HCT116 (cell line): Measurements from ENCODE around the gene POR. TPM values are rescaled to one million over a fixed set of nuclear protein-coding genes. Genes with fewer than 3 reads are reported as not detected.
"Not testable (repeated sequence)": the region's sequence is repeated elsewhere in the genome, so short reads cannot be mapped to it uniquely, and the experiment has no call there.

Source experiments
- ATAC-seq: fragments of 200-7000 bp; cut with Tn5 transposase; 2 replicates; pipeline ENCODE4 v1.9.1; 2020; ENCODE audit warnings: mild to moderate bottlenecking, moderate library complexity
- BruUV-seq: library from RNA; stranded (reverse); fragments of 400-500 nt; replicated peaks from 2 replicates; lab custom pipeline; 2021; lab: Mats Ljungman, UMichigan
- CTCF ChIA-PET: fragments of 300-600 bp; sonication (Branson Sonifier 250); formaldehyde crosslinking; loops from one replicate; lab custom pipeline; 2021; ENCODE audit warnings: antibody characterized with exemption; lab: Charles Lee
- POLR2A ChIA-PET: fragments of 300-600, 350-600 bp; sonication (Branson Sonifier 250); formaldehyde crosslinking; loops from one replicate; lab custom pipeline; 2021; ENCODE audit warnings: antibody characterized with exemption; lab: Charles Lee
- RAD21 ChIA-PET, 2 experiments: fragments of 300-600 bp; sonication (Branson Sonifier 250); formaldehyde crosslinking; loops; one replicate each; lab custom pipeline; 2023; ENCODE audit warnings: low total read pairs in 2 of 2; ENCODE audit not compliant: uncharacterized antibody in 2 of 2, unreplicated experiment in 2 of 2, low non-redundant PET in 1 of 2; lab: Charles Lee
- DNase-seq: peaks from one replicate; pipeline ENCODE4 v3.0.0-alpha.2; 2010; ENCODE audit warnings: low read depth, low spot score
- H2AFZ ChIP-seq: fragments of 200-600 bp; shearing (Covaris generic), sonication (generic); 2 replicates; pipeline ENCODE4 v1.6.1; 2017; ENCODE audit warnings: low read depth, mixed run types, mixed read lengths, antibody characterized with exemption, low read length; ENCODE audit not compliant: poor library complexity, severe bottlenecking
- H3K27ac ChIP-seq: 2 replicates; pipeline ENCODE4 v1.5.1; 2012; ENCODE audit warnings: low read depth, low read length
- H3K27me3 ChIP-seq: fragments of 200-600 bp; sonication (generic); 2 replicates; pipeline ENCODE4 v1.6.1; 2016; ENCODE audit warnings: mixed run types, low read length, mixed read lengths; ENCODE audit not compliant: insufficient read depth
- H3K36me3 ChIP-seq, 2 experiments: fragments of 200-500 bp in 1 of 2; fragments of 200-600 bp in 1 of 2; sonication (Bioruptor generic) in 1 of 2; sonication (generic) in 1 of 2; 2 replicates each; pipeline versions ENCODE4 v1.5.1 to v1.6.1; 2014 to 2016; ENCODE audit warnings: low read length in 2 of 2, inconsistent platforms in 1 of 2, mixed read lengths in 1 of 2, mixed run types in 1 of 2; ENCODE audit not compliant: insufficient read depth in 2 of 2, control insufficient read depth in 1 of 2
- H3K4me1 ChIP-seq, 2 experiments: fragments of 200-600 bp in 1 of 2; sonication (generic) in 1 of 2; 2 replicates each; pipeline versions ENCODE4 v1.5.1 to v1.6.1; 2012 to 2017; ENCODE audit warnings: low read length in 2 of 2, inconsistent platforms in 1 of 2, mild to moderate bottlenecking in 1 of 2, mixed read lengths in 1 of 2, mixed run types in 1 of 2, moderate library complexity in 1 of 2; ENCODE audit not compliant: insufficient read depth in 2 of 2, control insufficient read depth in 1 of 2
- H3K4me2 ChIP-seq: fragments of 200-600 bp; sonication (generic); 2 replicates; pipeline ENCODE4 v1.6.1; 2017; ENCODE audit warnings: mixed run types, low read length, mixed read lengths
- H3K4me3 ChIP-seq, 2 experiments: fragments of 200-600 bp in 1 of 2; sonication (generic) in 1 of 2; replicated peaks in 1 of 2; 2 replicates each; pipeline ENCODE4 v1.5.1; 2011 to 2016; ENCODE audit warnings: low read length in 2 of 2, control low read depth in 1 of 2, low read depth in 1 of 2, mild to moderate bottlenecking in 1 of 2, mixed read lengths in 1 of 2, mixed run types in 1 of 2
- H3K79me2 ChIP-seq: fragments of 200-600 bp; sonication (generic); 2 replicates; pipeline ENCODE4 v1.6.1; 2017; ENCODE audit warnings: mild to moderate bottlenecking, mixed run types, low read length, moderate library complexity, mixed read lengths; ENCODE audit not compliant: insufficient read depth
- H3K9ac ChIP-seq: fragments of 200-600 bp; sonication (generic); 2 replicates; pipeline ENCODE4 v1.6.1; 2016; ENCODE audit warnings: low read length, mixed read lengths
- H3K9me2 ChIP-seq: fragments of 200-600 bp; sonication (generic), shearing (Covaris generic); 2 replicates; pipeline ENCODE4 v1.6.1; 2017; ENCODE audit warnings: mixed run types, mild to moderate bottlenecking, moderate library complexity; ENCODE audit not compliant: insufficient read depth
- H3K9me3 ChIP-seq, 2 experiments: fragments of 200-500 bp in 1 of 2; fragments of 200-600 bp in 1 of 2; sonication (Bioruptor generic) in 1 of 2; sonication (generic) in 1 of 2; 2 replicates each; pipeline ENCODE4 v1.6.1; 2014 to 2017; ENCODE audit warnings: low read length in 2 of 2, mixed read lengths in 2 of 2, inconsistent platforms in 1 of 2, low read depth in 1 of 2, mild to moderate bottlenecking in 1 of 2, mixed run types in 1 of 2, moderate library complexity in 1 of 2; ENCODE audit not compliant: control insufficient read depth in 1 of 2, insufficient read depth in 1 of 2
- H4K20me1 ChIP-seq: fragments of 200-600 bp; sonication (generic), shearing (Covaris generic); 2 replicates; pipeline ENCODE4 v1.6.1; 2017; ENCODE audit warnings: mixed run types, mild to moderate bottlenecking, moderate library complexity; ENCODE audit not compliant: insufficient read depth
- CBX3 ChIP-seq: IDR thresholded peaks from 2 replicates; pipeline ENCODE4 v1.6.1; 2012; ENCODE audit warnings: low read depth
- POLR2A ChIP-seq: IDR thresholded peaks from 2 replicates; pipeline ENCODE4 v1.7.0; 2011; ENCODE audit warnings: borderline replicate concordance; ENCODE audit not compliant: insufficient read depth, insufficient read length; ENCODE audit errors: extremely low read depth
- intact Hi-C: fragments of 100-400 bp; cut with micrococcal nuclease; formaldehyde crosslinking; loops from 2 replicates; pipeline ENCODE4 v1.10.0; 2022
- total RNA-seq: library from RNA; stranded (reverse); gene quantifications from one replicate; pipeline ENCODE4 v1.2.1, GENCODE V29; 2021; ENCODE audit not compliant: unreplicated experiment

The POR gene
- total RNA-seq, 1 experiment from 2014 or later = 120 TPM

GRCh38 chr7:75906991-75907667 lies 7.8 kb upstream of the POR start:
- Histone ChIP-seq H4K20me1 (no peaks in the 10 kb centered on the region), H3K27ac (no peak overlapping the region), H3K9me3 (no peaks in the 10 kb centered on the region), H3K4me1 (peaks cover 0 to 4% of the 10 kb centered on the region in 2 experiments; a peak in 1 of 4 replicates), H3K36me3 (no peaks in the 10 kb centered on the region), H3K27me3 (no peaks in the 10 kb centered on the region), H3K79me2 (no peaks in the 10 kb centered on the region), H2AFZ (no peak overlapping the region), H3K9ac (no peak overlapping the region), H3K9me2 (no peaks in the 10 kb centered on the region), H3K4me2 (no peak overlapping the region), H3K4me3 (no peak overlapping the region)
- ATAC-seq = no peak
- DNase-seq = no peak
- CTCF ChIA-PET = no interaction called here
- POLR2A ChIA-PET = interaction anchor here (1.2 kb wide), 1 partner anchor 9 kb away, joined by 3 read pairs; no protein-coding TSS in a partner anchor
- RAD21 ChIA-PET = no interaction called here
- TF ChIP-seq POLR2A (no peak), CBX3 (no peak)
- BruUV-seq = no TSS peak
- intact Hi-C loops = no loop called here

- BruUV-seq, H3K27ac ChIP-seq, H3K79me2 ChIP-seq, H3K4me1 ChIP-seq, H3K9ac ChIP-seq, POLR2A ChIA-PET, H3K4me2 ChIP-seq, H3K9me3 ChIP-seq, ATAC-seq, H3K9me2 ChIP-seq, H3K4me3 ChIP-seq, intact Hi-C loops, DNase-seq, H3K36me3 ChIP-seq, H2AFZ ChIP-seq, RAD21 ChIA-PET, H3K27me3 ChIP-seq, CTCF ChIA-PET, H4K20me1 ChIP-seq: not testable (repeated sequence)
Observed at GRCh38 chr7:75907668-75908039, 7.3 kb upstream of the POR start.
